HG02884 (cell line): Measurements from ENCODE around the gene SAMSN1.

Experiments used
- ATAC-seq: cut with Tn5 transposase; IDR thresholded peaks from one replicate; pipeline ENCODE4 v1.9.1; 2021; ENCODE audit warnings: mild to moderate bottlenecking, moderate library complexity; ENCODE audit not compliant: unreplicated experiment

The SAMSN1 gene

DNA sequence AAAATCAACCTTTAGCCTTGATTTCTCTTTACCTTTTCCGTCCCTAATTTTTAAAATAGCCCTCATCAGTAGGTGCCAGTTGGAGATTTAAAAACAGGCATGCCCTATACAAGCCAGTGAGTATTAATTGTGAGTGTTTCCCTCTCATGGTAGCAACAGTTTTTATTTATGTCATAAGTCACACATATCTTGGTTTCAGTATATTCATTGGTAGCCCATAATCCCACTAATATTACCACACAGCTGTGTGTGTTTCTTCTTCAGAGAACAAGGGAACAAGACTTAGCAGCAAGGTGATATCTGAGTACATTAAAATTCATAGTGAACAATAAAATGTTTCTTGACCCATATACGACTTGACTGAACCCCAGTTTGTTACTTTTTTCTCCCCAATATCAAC lies 94.6 kb downstream of the SAMSN1 start:
- ATAC-seq, result no peak

DNA sequence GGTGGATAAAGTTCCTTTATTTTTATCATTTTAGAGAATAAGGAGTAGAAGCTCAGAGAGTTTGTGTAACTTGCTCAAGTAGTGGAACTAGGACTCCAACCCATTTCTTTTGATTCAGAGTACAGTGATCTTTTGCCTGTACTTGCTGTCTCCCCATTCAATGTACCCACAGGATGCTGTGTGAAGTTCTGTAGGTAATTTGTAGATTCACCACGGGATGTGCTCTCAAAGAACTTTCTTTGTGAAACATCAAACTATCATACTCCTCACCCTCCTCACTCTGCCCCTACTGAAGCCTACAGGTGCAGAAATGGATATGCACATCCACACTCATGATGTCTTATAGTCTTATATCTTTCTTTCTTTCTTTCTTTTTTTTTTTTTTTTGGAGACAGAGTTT lies 97.3 kb downstream of the SAMSN1 start:
- no peak for ATAC-seq

DNA sequence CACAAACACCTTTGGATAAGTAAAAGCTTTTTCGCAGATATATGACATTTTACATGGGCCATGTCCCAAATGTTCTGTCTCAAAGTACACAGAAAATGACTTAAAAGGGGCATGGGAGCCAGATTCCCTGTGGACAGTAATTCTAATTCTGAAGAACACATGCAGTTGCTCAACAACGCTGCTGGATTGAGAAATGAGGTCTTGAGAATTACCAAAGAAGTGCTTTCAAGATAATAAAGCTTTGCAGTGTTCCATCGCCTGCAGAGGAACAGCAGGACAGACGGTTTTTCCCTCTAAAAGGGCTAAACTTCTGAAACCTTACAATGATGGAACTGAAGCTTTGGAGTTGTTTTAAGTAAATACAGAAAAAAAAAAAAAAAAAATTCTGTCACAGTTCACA lies 107.9 kb downstream of the SAMSN1 start:
- no peak for ATAC-seq

DNA sequence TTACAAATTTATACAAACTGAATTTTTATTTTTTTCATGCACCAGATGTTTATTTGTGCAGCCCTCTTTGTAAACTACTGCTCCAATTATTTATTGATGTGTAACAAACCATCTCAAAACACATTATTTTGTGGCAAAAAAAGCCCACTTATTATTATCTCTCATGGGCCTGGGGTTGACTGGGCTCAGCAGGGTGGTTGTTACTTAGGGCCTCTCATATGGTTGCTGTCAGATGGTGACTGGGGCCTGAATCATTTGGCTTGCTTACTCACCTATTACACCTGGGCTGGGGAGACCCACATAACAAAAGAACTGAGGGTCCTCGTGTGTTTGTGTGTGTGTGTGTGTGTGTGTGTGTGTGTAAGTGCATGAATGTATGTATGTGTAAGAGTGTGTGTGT lies 110.7 kb downstream of the SAMSN1 start:
- ATAC-seq, result no peak
